GM19240 (cell line): Measurements from ENCODE around the gene ECE1.
"Not testable (repeated sequence)": the region's sequence is repeated elsewhere in the genome, so short reads cannot be mapped to it uniquely, and the experiment has no call there.

Source experiments
- DNase-seq: peaks from one replicate; pipeline ENCODE4 v3.0.0; 2011; ENCODE audit warnings: low spot score; ENCODE audit not compliant: insufficient read length

ECE1 gene

GRCh38 chr1:21188235-21188634 is 102.0 kb downstream of the ECE1 start:
- no peak for DNase-seq

GRCh38 chr1:21185221-21185731 is 105.0 kb downstream of the ECE1 start:
- DNase-seq = no peak

GRCh38 chr1:21184276-21184675 is 106.0 kb downstream of the ECE1 start:
- DNase-seq = no peak

GRCh38 chr1:21182181-21182731 is 108.0 kb downstream of the ECE1 start:
- no peak for DNase-seq

GRCh38 chr1:21178271-21178670 is 112.0 kb downstream of the ECE1 start:
- DNase-seq = not testable (repeated sequence)

GRCh38 chr1:21176586-21177555 is 113.4 kb downstream of the ECE1 start, which contains the start of gene EIF4G3:
TSS of gene EIF4G3 (minus strand) at chr1:21176897. CDS start at chr1:21002742, 174,155 bp downstream.
- DNase-seq = peak; percentile 95

- no peak for DNase-seq
Measured at GRCh38 chr1:21175670-21176581, 114.3 kb downstream of the ECE1 start.

- DNase-seq = no peak
Measured at GRCh38 chr1:21175324-21175669, 115.0 kb downstream of the ECE1 start.

GRCh38 chr1:21174654-21175323 is 115.5 kb downstream of the ECE1 start:
- no peak for DNase-seq

- DNase-seq = no peak
Measured at GRCh38 chr1:21174230-21174629, 116.0 kb downstream of the ECE1 start.

GRCh38 chr1:21173096-21173495 is 117.2 kb downstream of the ECE1 start:
- DNase-seq = not testable (repeated sequence)

GRCh38 chr1:21170837-21171236 is 119.4 kb downstream of the ECE1 start:
- DNase-seq = not testable (repeated sequence)

- no peak for DNase-seq
Measured at GRCh38 chr1:21168444-21168843, 121.8 kb downstream of the ECE1 start.
